NCI-H82 (cell line): Measurements from ENCODE around the gene LONP2.
"Not testable (repeated sequence)": the region's sequence is repeated elsewhere in the genome, so short reads cannot be mapped to it uniquely, and the experiment has no call there.

ENCODE experiments used
- DNase-seq: peaks from one replicate; lab custom pipeline; 2025; lab: John Stamatoyannopoulos, UW

LONP2 gene

GRCh38 chr16:48393485-48394354, 149.6 kb downstream of the LONP2 start:
- DNase-seq: no peak

- no peak for DNase-seq
Measured at GRCh38 chr16:48394355-48394703, 150.2 kb downstream of the LONP2 start.

GRCh38 chr16:48395375-48395774, 151.3 kb downstream of the LONP2 start:
- DNase-seq: no peak

GRCh38 chr16:48402547-48402946, 158.4 kb downstream of the LONP2 start:
- DNase-seq: not testable (repeated sequence)

GRCh38 chr16:48405153-48405552, 161.1 kb downstream of the LONP2 start:
- no peak for DNase-seq

- DNase-seq: no peak
Measured at GRCh38 chr16:48405907-48406306, 161.8 kb downstream of the LONP2 start.
